SU-DHL-6 (cell line): ENCODE results near the gene PKP2.

Experiments
- CTCF ChIP-seq: fragments of 200-600 bp; sonication (generic); IDR thresholded peaks from one replicate; pipeline ENCODE4 v1.5.1; 2017; ENCODE audit warnings: antibody characterized with exemption, mild to moderate bottlenecking, low read length, moderate library complexity; ENCODE audit not compliant: insufficient read depth, poor library complexity, severe bottlenecking
- EZH2phosphoT487 ChIP-seq: fragments of 200-600 bp; sonication (generic), shearing (Covaris generic); conservative IDR thresholded peaks from 2 replicates; pipeline ENCODE4 v1.6.1; 2018; ENCODE audit warnings: mild to moderate bottlenecking, antibody characterized with exemption, low read length, moderate library complexity, mixed read lengths

GRCh38 chr12:32777159-32777558, 119.4 kb downstream of the PKP2 start:
- no peak for TF ChIP-seq CTCF
- no peak for TF ChIP-seq EZH2phosphoT487
